ENCODE measurements around the gene IGSF3.

Gene IGSF3

GRCh38 chr1:116667575-116668105, at the start of gene IGSF3:
TSS of gene IGSF3 (minus strand) at chr1:116667733. CDS start at chr1:116666326, 1,407 bp downstream.
- no peak for DNase-seq

GRCh38 chr1:116717318-116717717, 49.8 kb upstream of the IGSF3 start:
- DNase-seq, result no peak

DNA sequence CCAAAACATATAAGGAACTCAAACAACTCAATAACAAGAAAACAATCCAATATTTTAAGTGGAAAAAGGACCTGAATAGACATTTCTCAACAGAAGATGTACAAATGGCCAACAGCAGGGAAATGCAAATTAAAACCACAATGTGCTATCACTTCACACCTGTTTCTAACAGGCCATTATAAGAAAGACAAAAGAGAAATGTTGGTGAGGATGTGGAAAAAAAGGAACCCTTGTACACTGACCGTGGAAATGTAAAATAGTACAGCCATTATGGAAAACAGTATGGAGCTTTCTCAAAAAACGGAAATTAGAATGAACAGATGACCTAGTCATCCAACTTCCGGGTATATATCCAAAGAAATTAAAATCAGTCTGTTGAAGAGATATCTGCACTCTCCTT, 48.9 kb upstream of the IGSF3 start:
- no peak for DNase-seq

- DNase-seq, result no peak
Measured at GRCh38 chr1:116713474-116713873, 45.9 kb upstream of the IGSF3 start.

GRCh38 chr1:116712510-116712909, 45.0 kb upstream of the IGSF3 start:
- no peak for DNase-seq

DNA sequence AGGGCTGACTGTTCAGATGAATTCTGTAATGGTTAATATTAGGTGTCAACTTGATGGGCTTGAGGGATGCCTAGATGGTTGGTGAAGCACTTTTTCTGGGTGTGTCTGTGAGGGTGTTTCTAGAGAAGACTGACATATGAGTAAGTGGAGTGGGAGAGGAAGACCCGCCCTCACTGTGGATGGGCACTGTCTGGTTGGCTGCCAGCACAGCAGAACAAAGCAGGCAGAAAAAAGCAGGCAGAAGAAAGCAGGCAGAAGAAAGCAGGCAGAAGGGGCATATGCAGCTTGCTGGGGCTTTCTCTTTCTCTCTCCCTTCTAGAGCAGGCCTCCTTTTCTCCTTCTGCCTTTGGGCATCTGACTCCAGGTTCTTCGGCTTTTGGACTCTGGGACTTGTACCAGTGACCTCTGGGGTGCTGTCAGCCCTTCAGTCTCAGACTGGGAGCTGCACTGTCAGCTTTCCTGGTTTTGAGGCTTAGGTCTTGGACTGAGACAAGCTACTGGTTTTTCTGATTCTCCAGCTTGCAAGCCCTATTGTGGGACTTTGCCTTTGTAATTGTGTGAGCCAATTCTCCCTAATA, 43.8 kb upstream of the IGSF3 start:
- no peak for DNase-seq

DNA sequence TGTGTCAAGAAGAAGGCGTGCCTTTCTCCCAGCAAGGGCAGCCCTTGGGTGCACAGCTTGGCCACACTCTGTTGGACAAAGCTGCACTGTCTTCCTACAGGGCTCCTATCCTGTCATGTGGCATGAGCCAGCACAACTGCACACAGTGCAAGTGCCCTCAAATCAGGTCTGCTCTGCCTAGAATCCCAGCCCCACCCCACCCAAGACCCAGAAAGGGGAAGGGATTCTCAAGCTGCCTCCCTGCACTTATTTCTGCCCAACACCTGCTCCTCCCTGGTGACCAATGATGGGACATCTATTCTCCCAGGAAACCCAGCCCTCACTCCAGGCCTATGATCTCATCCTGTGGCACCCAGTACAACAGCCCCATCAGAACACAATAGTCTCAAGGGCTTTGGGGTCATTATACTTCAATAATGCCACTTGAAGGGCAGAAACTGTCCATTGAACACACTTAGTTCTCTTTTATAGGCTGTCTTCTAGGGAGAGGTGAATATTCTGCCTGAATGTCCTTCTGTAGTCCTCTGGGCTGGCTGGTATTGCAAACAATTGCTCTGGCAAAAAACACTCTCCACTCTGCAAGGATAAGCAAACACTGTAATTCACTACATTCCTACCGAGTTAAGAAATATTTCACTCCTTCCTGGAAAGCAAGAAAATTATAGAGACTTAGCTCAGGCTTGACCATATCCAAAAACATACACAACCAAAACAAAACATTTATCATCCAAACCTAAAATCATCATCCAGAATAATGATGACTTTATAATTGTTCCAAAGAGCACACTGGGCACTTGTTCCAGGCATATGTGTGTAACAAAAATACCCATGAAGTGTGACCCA, 43.1 kb upstream of the IGSF3 start:
- no peak for DNase-seq

DNA sequence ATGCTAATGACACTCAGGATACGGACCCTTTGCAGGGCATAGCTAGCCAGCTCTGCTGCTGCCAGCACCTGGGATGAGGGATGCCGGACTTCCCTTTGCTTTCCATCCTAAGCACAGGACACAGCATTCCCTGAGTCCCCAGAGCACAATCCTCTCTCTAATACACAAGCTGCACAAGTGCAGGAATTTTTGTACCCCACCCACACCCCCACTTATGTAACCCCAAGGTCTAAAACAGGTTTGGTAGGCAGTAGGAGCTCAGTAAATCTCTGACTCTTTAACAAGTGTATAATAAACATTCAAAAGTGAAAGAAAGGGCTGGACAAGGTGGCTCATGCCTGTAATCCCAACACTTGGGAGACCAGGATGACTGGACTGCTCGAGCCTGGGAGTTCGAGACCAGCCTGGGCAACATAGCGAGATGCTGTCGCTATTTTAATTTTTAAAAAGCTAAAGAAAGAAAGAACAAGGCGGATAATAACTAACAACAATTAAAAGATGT, 42.2 kb upstream of the IGSF3 start:
- DNase-seq, result no peak

GRCh38 chr1:116708255-116708900, 40.8 kb upstream of the IGSF3 start:
- DNase-seq, result no peak

DNA sequence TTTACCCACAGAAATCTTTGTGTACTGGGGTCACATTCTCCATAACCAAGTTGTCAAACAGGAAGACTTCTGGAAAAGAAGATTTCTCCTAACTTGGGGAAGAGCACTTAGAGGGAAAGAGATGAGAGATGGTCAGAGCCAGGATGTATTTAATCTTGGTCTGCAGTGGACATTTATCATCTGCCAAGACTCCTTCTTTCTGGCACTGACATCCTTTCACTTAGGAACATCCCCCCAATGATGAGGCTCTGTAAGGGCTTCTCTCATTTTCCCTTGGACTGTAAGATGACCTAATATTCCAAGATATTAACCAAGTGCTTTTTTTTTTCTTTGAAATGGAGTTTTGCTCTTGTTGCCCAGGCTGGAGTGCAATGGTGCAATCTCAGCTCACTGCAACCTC, 39.3 kb upstream of the IGSF3 start:
- no peak for DNase-seq

DNA sequence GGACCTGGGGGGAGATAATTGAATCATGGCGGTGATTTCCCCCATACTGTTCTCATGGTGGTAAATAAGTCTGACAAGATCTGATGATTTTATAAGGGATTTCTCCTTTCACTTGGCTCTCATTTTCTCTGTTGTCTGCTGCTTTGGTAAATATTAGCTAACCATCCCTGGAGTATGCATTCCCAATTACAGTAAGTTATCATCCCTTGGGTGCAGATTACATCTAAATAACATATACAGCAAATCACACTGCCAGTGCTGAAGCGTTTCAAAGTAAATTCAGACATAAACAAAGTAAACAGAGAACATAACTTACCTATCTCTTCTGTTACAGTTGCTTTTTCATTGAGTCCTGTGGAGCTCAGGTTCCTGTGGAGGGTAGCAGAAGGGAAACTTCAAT, 38.6 kb upstream of the IGSF3 start:
- DNase-seq, result no peak

- DNase-seq, result no peak
Measured at GRCh38 chr1:116704278-116704677, 36.7 kb upstream of the IGSF3 start.

- DNase-seq, result no peak
Measured at GRCh38 chr1:116699605-116700004, 32.1 kb upstream of the IGSF3 start.

DNA sequence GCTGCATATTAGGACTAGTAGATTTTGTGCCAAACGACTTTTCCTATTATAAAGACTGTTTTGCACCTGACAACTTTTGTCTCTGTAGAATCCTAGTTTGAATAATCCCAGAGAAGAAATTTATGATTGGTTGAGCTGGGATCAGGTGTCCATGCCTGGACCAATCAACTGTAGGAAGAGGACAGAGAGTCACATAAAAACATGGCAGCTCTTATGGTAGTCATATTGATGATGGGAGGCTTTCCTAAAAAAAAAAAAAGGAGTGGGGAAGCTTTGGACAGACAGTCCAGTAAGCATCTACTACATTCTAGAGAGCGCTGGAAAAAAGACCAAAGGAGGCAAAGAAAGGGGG, 30.7 kb upstream of the IGSF3 start:
- DNase-seq, result no peak

DNA sequence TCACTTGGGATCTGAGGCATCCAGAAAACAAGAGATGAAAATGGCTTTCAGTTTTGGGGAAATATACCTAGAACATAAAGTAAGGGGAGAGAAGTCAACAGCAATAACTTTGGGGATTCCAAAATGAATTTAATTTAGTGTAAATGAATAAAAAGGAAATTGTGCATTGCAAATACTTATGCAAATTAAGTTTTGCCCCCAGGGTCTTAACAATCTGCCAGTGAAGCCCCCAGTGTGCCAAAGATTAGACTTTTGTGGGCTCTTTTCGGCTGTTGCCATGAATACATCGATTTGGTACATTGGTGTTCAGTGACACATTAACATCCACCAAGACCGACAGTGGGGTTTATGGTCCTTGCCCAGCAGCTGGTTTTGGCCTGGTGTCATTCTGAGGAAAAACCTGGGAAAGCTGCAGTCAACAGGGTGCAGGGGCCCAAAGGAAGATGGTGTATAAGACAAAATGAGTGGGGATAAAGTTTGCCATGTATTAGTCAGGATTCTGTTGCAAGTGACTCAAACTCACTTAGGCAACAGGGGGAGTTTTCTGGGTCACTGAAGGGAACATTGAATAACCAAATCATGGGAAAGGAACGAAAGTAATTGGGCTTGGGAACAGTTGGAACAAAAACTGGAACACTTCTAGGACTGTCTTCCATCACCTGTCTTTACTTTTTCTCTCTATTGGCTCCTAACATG, 30.2 kb upstream of the IGSF3 start:
- DNase-seq, result no peak

GRCh38 chr1:116694524-116694923, 27.0 kb upstream of the IGSF3 start:
- no peak for DNase-seq

DNA sequence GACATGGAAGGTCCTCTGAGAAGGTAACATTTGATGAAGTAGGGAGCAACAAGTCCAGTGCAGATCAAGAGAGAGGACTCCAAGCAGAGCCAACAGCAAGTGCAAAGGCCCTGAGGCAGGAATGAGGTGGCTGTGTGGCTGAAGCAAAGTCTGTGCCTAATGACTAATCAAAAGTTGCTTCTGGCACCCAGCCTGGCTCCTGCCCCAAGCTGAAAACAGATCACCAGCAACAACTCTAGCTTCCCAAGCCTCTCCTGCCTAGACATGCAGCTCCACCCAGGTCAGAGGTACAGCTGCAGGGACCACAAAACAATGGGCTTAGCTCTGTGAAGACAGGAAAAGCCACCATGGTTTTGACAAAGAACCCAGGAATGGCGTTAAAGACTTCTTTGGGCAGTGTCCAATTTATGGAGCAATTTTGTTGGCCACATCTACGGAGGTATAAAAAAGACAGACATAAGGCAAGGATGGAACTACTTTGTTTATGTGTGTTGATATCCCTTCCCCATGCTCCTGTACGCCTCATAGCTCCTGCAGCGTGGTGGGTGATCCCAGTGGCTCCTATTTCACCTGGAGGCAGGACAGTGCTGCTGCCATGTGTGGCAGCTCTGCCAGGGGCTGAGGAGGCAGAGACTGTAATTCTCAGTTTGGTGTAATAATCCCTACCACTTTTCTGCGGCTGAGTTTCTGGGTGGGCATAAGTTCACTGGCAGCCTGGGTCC, 26.4 kb upstream of the IGSF3 start:
- DNase-seq, result no peak

GRCh38 chr1:116692879-116693278, 25.3 kb upstream of the IGSF3 start:
- DNase-seq, result no peak

- no peak for DNase-seq
Measured at GRCh38 chr1:116690849-116691406, 23.4 kb upstream of the IGSF3 start.

DNA sequence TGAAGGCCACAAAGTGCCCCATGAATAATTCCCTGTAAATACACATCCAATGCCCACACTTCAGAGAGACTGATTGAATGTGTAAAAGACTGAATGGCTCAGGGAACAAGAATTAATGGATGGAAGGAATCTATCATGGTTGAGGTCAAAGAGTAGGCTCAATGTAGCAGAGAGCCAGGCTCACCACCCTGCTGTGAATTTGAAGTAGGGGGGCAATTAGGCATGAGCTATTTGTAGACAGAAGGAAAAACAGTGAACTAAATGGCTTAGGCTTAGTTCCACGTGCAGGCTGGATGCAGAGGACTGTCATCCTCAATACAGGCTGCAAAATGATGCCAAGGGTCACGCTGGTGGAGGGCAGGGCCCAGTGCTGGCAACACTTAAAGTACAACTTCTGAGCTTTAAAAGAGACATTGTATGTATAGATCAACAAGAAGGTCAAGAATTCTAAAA, 22.9 kb upstream of the IGSF3 start:
- no peak for DNase-seq

DNA sequence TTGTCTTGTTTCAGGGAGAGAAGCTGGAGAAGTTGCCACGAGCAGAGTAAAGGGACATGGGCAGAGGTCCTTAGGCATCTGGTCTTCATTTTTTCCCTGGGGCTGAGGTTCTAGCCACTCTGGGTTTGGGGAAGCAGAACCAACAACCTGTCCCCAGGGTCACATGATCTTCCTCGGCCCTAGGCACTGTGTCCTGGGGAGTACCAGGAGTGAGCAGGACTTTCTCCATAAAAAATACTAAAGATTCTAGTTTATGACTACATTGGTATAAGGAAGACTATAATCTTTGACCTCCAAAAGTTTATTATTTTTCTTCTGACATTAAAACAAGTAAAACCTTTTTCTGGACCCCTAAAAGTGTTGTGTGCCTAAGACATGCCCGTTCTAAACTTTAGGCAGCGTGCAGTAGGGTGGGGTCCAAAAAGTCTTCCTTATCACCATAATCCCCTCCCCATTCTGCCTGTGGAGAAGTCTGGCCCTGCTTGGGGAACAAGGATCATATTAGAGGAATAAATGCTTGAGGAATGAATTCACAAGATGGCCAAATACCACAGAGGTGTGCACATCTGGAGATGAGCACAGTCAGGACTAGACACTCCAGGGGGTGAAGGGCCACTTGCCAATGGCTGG, 19.3 kb upstream of the IGSF3 start:
- no peak for DNase-seq

GRCh38 chr1:116686175-116686574, 18.6 kb upstream of the IGSF3 start:
- no peak for DNase-seq
